H9 (cell line): ENCODE data around the gene DUSP16. TPM values are rescaled to one million over a fixed set of nuclear protein-coding genes. Genes with fewer than 3 reads are reported as not detected.
A peak's percentile ranks its signal among the peaks of the same experiment; 100 is the strongest.

ENCODE experiments used
- DNase-seq: peaks from one replicate; pipeline ENCODE4 v3.0.0-alpha.2; 2017
- H2AFZ ChIP-seq: one replicate; pipeline ENCODE4 v1.6.1; 2013; ENCODE audit warnings: mild to moderate bottlenecking, low read length, control low read depth, moderate library complexity
- H2AK5ac ChIP-seq: 2 replicates; pipeline ENCODE4 v1.6.1; 2013; ENCODE audit warnings: low read length, control low read depth, mixed read lengths; ENCODE audit not compliant: insufficient read length
- H2BK120ac ChIP-seq: one replicate; pipeline ENCODE4 v1.6.1; 2013; ENCODE audit warnings: low read depth, mild to moderate bottlenecking, low read length, control low read depth, inconsistent platforms; ENCODE audit not compliant: poor library complexity, severe bottlenecking
- H2BK12ac ChIP-seq: 2 replicates; pipeline ENCODE4 v1.6.1; 2013; ENCODE audit warnings: low read length, control low read depth, mixed read lengths, low read depth; ENCODE audit not compliant: insufficient read length
- H2BK15ac ChIP-seq: 2 replicates; pipeline ENCODE4 v1.6.1; 2013; ENCODE audit warnings: low read depth, low read length, control low read depth
- H2BK20ac ChIP-seq: one replicate; pipeline ENCODE4 v1.6.1; 2013; ENCODE audit warnings: low read depth, mild to moderate bottlenecking, low read length, control low read depth, inconsistent platforms; ENCODE audit not compliant: poor library complexity, severe bottlenecking
- H2BK5ac ChIP-seq: 2 replicates; pipeline ENCODE4 v1.6.1; 2013; ENCODE audit warnings: low read length, control low read depth, mixed read lengths; ENCODE audit not compliant: insufficient read length
- H3K14ac ChIP-seq: 2 replicates; pipeline ENCODE4 v1.6.1; 2013; ENCODE audit warnings: low read length, control low read depth; ENCODE audit not compliant: insufficient read depth
- H3K18ac ChIP-seq: 2 replicates; pipeline ENCODE4 v1.6.1; 2013; ENCODE audit warnings: low read depth, mild to moderate bottlenecking, mixed read lengths, low read length, control low read depth; ENCODE audit not compliant: insufficient read length
- H3K23ac ChIP-seq: 2 replicates; pipeline ENCODE4 v1.6.1; 2013; ENCODE audit warnings: low read length, control low read depth, mixed read lengths, low read depth; ENCODE audit not compliant: insufficient read length
- H3K23me2 ChIP-seq: 2 replicates; pipeline ENCODE4 v1.6.1; 2013; ENCODE audit warnings: low read depth, mild to moderate bottlenecking, mixed read lengths, low read length, control low read depth; ENCODE audit not compliant: insufficient read length, poor library complexity, severe bottlenecking
- H3K27ac ChIP-seq: 2 replicates; pipeline ENCODE4 v1.5.1; 2013; ENCODE audit warnings: low read length, control low read depth, mixed read lengths, low read depth; ENCODE audit not compliant: insufficient read length
- H3K27me3 ChIP-seq: 2 replicates; pipeline ENCODE4 v1.6.1; 2013; ENCODE audit warnings: low read length, control low read depth, inconsistent platforms; ENCODE audit not compliant: insufficient read depth
- H3K4ac ChIP-seq: 2 replicates; pipeline ENCODE4 v1.6.1; 2013; ENCODE audit warnings: low read depth, mild to moderate bottlenecking, control low read depth, inconsistent platforms, low read length, moderate library complexity
- H3K4me1 ChIP-seq: 2 replicates; pipeline ENCODE4 v1.6.1; 2013; ENCODE audit warnings: low read length, control low read depth, inconsistent platforms; ENCODE audit not compliant: insufficient read depth
- H3K4me2 ChIP-seq: 2 replicates; pipeline ENCODE4 v1.6.1; 2013; ENCODE audit warnings: low read length, control low read depth, mixed read lengths; ENCODE audit not compliant: insufficient read length, insufficient read depth
- H3K56ac ChIP-seq: 2 replicates; pipeline ENCODE4 v1.6.1; 2013; ENCODE audit warnings: low read depth, mild to moderate bottlenecking, mixed read lengths, low read length, control low read depth; ENCODE audit not compliant: insufficient read length
- H3K79me1 ChIP-seq: 2 replicates; pipeline ENCODE4 v1.6.1; 2013; ENCODE audit warnings: low read depth, mild to moderate bottlenecking, moderate library complexity, low read length, control low read depth, inconsistent platforms; ENCODE audit not compliant: insufficient read depth, poor library complexity, severe bottlenecking
- H3K79me2 ChIP-seq: 2 replicates; pipeline ENCODE4 v1.6.1; 2013; ENCODE audit warnings: low read length, control low read depth, inconsistent platforms; ENCODE audit not compliant: insufficient read depth
- H3K9ac ChIP-seq: 2 replicates; pipeline ENCODE4 v1.6.1; 2013; ENCODE audit warnings: low read length, control low read depth, mixed read lengths; ENCODE audit not compliant: insufficient read length; ENCODE audit errors: extremely low read depth
- H3K9me3 ChIP-seq: one replicate; pipeline ENCODE4 v1.6.1; 2013; ENCODE audit warnings: low read depth, low read length, inconsistent platforms; ENCODE audit not compliant: control insufficient read depth
- H3T11ph ChIP-seq: one replicate; pipeline ENCODE4 v1.6.1; 2013; ENCODE audit warnings: mild to moderate bottlenecking, low read length, control low read depth, inconsistent platforms
- H4K20me1 ChIP-seq: one replicate; pipeline ENCODE4 v1.6.1; 2013; ENCODE audit not compliant: control insufficient read depth, insufficient read length, insufficient read depth
- H4K5ac ChIP-seq: 2 replicates; pipeline ENCODE4 v1.6.1; 2013; ENCODE audit warnings: low read depth, mild to moderate bottlenecking, mixed read lengths, low read length, control low read depth; ENCODE audit not compliant: insufficient read length
- H4K8ac ChIP-seq: replicated peaks from 2 replicates; pipeline ENCODE4 v1.6.1; 2013; ENCODE audit warnings: low read length, control low read depth, mixed read lengths, low read depth; ENCODE audit not compliant: insufficient read length
- H4K91ac ChIP-seq: 2 replicates; pipeline ENCODE4 v1.6.1; 2013; ENCODE audit warnings: low read depth, mild to moderate bottlenecking, moderate library complexity, mixed read lengths, low read length, control low read depth; ENCODE audit not compliant: insufficient read length
- H3K27ac Mint-ChIP-seq, 3 experiments: 2 replicates in 2 of 3; 3 replicates in 1 of 3; pipeline ENCODE4 v1.8.0; 2020 to 2021; ENCODE audit warnings: mixed read lengths in 3 of 3, mild to moderate bottlenecking in 1 of 3, moderate library complexity in 1 of 3
- H3K27me3 Mint-ChIP-seq: 2 replicates; pipeline ENCODE4 v1.8.0; 2021; ENCODE audit warnings: low read depth, mild to moderate bottlenecking, moderate library complexity, mixed read lengths
- H3K36me3 Mint-ChIP-seq, 3 experiments: 2 replicates in 2 of 3; 3 replicates in 1 of 3; pipeline ENCODE4 v1.8.0; 2020 to 2021; ENCODE audit warnings: low read depth in 3 of 3, mixed read lengths in 3 of 3; ENCODE audit not compliant: insufficient read depth in 1 of 3
- H3K4me1 Mint-ChIP-seq, 2 experiments: 2 replicates each; pipeline ENCODE4 v1.8.0; 2020; ENCODE audit warnings: mixed read lengths in 2 of 2
- H3K4me3 Mint-ChIP-seq, 2 experiments: 2 replicates in 1 of 2; 3 replicates in 1 of 2; pipeline ENCODE4 v1.8.0; 2020 to 2021; ENCODE audit warnings: mild to moderate bottlenecking in 2 of 2, mixed read lengths in 2 of 2, moderate library complexity in 1 of 2
- H3K9me3 Mint-ChIP-seq, 2 experiments: 2 replicates in 1 of 2; 3 replicates in 1 of 2; pipeline ENCODE4 v1.8.0; 2020; ENCODE audit warnings: mild to moderate bottlenecking in 2 of 2, mixed read lengths in 2 of 2, moderate library complexity in 1 of 2
- WGBS: extraction: QIAGEN DNeasy Blood & Tissue Kit; methylation state at CpG from one replicate; pipeline ENCODE4 v1.1.7; 2013; ENCODE audit warnings: missing lambda C conversion rate, low lambda C conversion rate, mixed read lengths; ENCODE audit not compliant: insufficient read length; ENCODE audit errors: extremely low coverage; 5-methylcytosine and 5-hydroxymethylcytosine counted together
- total RNA-seq: library from RNA; stranded (reverse); gene quantifications from 2 replicates; pipeline ENCODE4 v1.2.1, GENCODE V29; 2021
- TF ChIP-seq, protein P1 (sequence below): fragments of 200-600 bp; sonication (generic); conservative IDR thresholded peaks from 3 replicates; pipeline ENCODE4 v1.8.0; 2021; ENCODE audit warnings: antibody characterized with exemption, mild to moderate bottlenecking

DUSP16 gene
- total RNA-seq, 1 experiment from 2014 or later: 64.0 TPM

DNA sequence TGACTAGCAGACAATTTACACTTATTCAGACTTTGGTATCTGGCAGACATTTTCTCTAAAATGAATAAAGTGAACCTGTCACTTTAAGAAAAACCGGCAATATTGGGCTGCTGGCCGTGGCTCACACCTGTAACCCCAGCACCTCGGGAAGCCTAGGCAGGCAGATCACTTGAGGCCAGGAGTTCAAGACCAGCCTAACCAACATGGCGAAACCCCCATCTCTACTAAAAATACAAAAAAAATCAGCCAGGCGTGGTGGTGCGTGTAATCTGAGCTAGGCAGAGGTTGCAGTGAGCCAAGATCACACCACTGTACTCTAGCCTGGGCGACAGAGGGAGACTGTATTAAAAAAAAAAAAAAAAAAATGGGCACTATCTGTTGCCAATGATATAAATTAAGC is 11.5 kb downstream of the DUSP16 start:
- no peaks in the 10 kb centered on the region for H3K9me3 Mint-ChIP-seq
- no peak overlapping the region for H4K5ac ChIP-seq
- H3K27ac ChIP-seq: no peak overlapping the region

More for the DNA sequence above, 11.5 kb downstream of the DUSP16 start:
- no peak overlapping the region for H3K23ac ChIP-seq
- Mint-ChIP-seq H3K4me3 (no peak overlapping the region), H3K27ac (peak overlapping the region; percentile 44 to 84 (median 59); a peak in 3 of 7 replicates), H3K4me1 (peaks cover 20 to 25% of the 10 kb centered on the region in 2 experiments), H3K27me3 (no peaks in the 10 kb centered on the region), H3K36me3 (peaks cover 5 to 23% (median 18%) of the 10 kb centered on the region in 3 experiments)
- no peak overlapping the region for H3T11ph ChIP-seq
- no CpG with 5 or more reads among the region's 7 CpGs for WGBS
- no peak overlapping the region for H2BK20ac ChIP-seq
- H3K27me3 ChIP-seq: no peaks in the 10 kb centered on the region
- H3K56ac ChIP-seq: no peak overlapping the region
- no peak overlapping the region for H2BK15ac ChIP-seq
- no peak overlapping the region for H4K91ac ChIP-seq
- no peak for DNase-seq
- no peaks in the 10 kb centered on the region for H4K20me1 ChIP-seq
- no peak overlapping the region for H3K4me2 ChIP-seq
- H3K9me3 ChIP-seq: no peaks in the 10 kb centered on the region
- H3K4me1 ChIP-seq: peaks cover 2% of the 10 kb centered on the region; the same call in 1 of the 2 replicates
- no peaks in the 10 kb centered on the region for H3K23me2 ChIP-seq
- no peak overlapping the region for H2BK12ac ChIP-seq
- no peak overlapping the region for H3K4ac ChIP-seq
- H4K8ac ChIP-seq: no peak overlapping the region
- H3K9ac ChIP-seq: no peak overlapping the region
- H2AFZ ChIP-seq: no peak overlapping the region
- TF ChIP-seq, protein P1, sequence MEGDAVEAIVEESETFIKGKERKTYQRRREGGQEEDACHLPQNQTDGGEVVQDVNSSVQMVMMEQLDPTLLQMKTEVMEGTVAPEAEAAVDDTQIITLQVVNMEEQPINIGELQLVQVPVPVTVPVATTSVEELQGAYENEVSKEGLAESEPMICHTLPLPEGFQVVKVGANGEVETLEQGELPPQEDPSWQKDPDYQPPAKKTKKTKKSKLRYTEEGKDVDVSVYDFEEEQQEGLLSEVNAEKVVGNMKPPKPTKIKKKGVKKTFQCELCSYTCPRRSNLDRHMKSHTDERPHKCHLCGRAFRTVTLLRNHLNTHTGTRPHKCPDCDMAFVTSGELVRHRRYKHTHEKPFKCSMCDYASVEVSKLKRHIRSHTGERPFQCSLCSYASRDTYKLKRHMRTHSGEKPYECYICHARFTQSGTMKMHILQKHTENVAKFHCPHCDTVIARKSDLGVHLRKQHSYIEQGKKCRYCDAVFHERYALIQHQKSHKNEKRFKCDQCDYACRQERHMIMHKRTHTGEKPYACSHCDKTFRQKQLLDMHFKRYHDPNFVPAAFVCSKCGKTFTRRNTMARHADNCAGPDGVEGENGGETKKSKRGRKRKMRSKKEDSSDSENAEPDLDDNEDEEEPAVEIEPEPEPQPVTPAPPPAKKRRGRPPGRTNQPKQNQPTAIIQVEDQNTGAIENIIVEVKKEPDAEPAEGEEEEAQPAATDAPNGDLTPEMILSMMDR: no peak
- no peak overlapping the region for H2BK5ac ChIP-seq
- no peak overlapping the region for H2BK120ac ChIP-seq
- peaks cover 11% of the 10 kb centered on the region; the same call in 1 of the 2 replicates for H3K79me2 ChIP-seq
- H3K79me1 ChIP-seq: peaks cover 3% of the 10 kb centered on the region
- H2AK5ac ChIP-seq: no peak overlapping the region
- no peak overlapping the region for H3K18ac ChIP-seq
- no peak overlapping the region for H3K14ac ChIP-seq
